SH-SY5Y (cell line): ENCODE measurements around the gene COMMD6.

Source experiments
- GATA2 ChIP-seq: IDR thresholded peaks from 2 replicates; pipeline ENCODE4 v1.6.1; 2011; ENCODE audit warnings: mild to moderate bottlenecking, low read depth, low read length
- GATA3 ChIP-seq: IDR thresholded peaks from 2 replicates; pipeline ENCODE4 v1.6.1; 2011; ENCODE audit warnings: low read depth, mild to moderate bottlenecking, low read length, moderate library complexity

The COMMD6 gene

DNA sequence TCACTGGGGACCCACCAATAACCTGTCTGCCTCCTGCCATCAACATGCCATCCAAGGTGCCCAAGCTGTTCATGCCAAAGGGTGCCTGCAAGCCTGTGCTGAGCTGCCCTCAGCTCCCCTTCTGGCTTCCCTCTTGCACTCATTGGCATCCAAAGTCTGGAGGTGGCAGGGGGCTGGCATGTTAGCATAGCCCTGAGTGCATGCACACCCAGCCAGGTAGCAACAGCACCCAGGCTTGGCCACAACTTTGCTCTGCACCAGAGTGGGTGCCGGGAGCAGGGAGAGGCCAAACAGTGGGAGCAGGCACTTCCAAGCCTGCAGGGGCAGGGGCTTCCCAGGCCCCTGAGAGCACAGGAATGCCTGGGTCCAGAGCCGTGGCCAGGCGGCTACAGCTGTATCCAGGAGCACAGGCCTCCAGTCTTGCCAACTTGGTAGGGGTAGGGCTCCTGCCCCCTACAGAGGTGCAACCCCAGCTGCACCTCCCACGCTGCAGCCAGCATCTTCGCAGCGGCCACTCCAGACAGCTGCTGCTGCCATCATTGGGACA, 29.6 kb downstream of the COMMD6 start:
- TF ChIP-seq GATA2 (no peak), GATA3 (no peak)

DNA sequence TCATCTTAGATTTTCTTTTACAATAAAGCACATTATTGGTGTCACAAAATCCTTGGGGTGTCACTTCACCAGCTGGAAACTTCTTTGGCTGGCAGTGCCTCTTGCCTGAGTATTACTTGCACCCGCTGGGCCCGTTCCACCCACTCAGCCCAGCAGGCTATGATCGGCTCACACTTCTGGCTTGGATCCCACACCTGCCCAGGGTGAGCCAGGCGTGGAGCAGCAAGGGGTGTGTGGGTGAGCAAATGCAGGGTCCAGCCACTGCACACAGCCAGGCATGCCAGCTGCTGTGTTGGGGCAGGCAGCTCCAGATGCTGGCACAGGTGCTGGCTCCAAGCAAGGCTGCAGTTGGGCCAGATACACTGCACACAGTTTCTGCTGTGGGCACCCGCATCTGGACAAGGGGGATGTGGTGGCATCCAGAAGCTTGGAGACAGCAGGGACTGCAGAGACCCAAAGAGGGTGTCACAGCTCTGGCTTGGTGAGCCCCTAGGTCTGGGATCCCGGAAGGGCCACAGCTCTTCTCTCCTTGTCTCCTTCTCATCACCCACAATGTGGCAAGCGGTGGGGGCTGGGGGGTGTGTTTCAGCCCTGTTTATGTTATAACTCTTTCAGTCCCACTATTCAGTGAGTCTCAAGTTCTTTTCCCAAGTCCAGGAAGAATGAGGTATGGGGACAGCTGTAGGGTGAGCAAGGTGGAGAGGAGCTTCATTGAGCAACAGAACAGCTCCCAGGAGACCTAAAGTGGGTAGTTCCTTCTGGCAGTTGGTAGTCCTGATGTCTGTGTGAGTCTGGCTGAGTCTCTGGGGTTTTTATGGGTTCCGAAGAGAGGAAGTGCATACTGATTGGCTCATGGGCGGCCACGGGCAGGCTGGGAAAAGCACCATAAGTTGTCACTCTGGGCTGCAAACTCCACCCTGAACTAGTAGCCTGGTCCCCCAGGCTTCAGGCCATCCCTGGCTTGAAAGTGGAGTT, 30.3 kb downstream of the COMMD6 start:
- TF ChIP-seq GATA2 (no peak), GATA3 (no peak)

DNA sequence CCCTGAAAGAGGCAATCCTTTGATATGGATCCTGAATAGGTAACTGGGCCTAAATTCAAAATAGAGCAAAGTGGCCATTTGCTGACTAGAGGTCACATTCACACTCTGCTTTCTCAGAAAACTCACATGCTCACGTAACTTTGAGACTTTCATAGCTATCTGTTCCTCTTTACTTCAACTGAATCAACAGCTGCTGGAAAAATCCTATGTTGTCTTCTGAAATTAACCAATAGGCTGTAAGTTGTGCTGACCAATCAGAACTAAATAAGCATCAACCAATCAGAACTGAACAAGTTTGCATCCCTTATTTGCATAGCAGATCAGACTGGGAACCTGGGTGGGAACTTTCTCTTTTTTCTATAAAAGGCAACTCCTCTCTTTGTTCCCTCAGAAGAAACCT, 31.6 kb downstream of the COMMD6 start:
- TF ChIP-seq GATA3 (no peak), GATA2 (no peak)

DNA sequence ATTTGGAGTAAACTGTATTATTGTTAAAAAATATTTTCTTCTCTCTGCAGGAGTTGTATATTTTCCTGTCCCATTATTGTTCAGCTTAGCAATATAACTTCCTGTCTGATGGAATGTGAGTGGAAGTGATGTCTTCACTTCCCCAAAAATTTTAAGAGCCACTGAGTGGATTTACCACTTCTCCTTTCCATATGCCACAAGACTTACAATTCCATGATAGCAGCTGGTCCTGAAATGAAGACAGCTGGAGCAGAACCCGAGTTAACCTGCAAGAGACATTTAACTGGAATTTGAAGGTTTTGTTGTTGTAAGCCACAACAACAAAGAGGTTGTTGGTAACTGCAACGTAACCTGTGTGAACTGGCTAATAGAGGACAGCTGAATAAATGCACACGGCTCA, 32.3 kb downstream of the COMMD6 start:
- TF ChIP-seq GATA2 = no peak
- no peak for TF ChIP-seq GATA3

DNA sequence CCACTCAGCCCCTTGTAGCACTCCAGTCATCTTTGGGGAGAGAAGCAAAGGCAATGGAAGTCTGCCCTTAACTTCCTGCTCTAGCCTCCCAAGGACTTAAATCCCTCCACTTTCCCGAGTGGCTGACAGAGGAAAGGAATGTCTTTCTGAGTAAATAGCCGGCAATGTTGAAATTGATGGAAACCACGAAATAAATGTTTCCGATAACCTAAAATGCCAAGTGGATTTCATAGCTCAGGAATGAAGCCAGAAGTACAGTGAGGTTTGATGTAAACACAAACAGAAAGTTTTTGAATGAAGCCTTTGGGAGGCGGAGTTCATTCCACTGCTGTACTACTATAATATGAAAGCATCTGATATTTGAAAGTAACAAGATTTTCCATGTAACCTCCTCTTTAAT, 41.7 kb downstream of the COMMD6 start:
- TF ChIP-seq GATA2 (no peak), GATA3 (no peak)

DNA sequence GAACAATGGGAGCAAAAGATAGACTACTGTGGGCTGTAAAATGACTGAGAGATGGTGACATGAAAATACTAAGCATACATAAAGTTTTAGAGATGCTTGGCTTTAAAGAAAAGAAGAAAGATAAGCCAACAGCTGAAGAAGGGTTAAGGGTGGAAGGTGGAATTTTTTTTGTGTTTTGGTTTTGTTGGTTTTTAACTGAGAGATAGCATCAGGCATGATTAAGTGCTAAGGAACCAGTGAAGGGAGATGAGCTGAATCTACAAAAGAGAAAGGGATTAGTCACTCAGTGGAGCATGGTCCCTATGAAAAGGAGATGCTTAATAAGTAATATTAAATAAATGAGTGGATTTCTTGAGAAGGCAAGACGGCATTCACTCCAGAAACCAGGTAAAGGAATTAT, 43.1 kb downstream of the COMMD6 start:
- TF ChIP-seq GATA2 (no peak), GATA3 (no peak)

DNA sequence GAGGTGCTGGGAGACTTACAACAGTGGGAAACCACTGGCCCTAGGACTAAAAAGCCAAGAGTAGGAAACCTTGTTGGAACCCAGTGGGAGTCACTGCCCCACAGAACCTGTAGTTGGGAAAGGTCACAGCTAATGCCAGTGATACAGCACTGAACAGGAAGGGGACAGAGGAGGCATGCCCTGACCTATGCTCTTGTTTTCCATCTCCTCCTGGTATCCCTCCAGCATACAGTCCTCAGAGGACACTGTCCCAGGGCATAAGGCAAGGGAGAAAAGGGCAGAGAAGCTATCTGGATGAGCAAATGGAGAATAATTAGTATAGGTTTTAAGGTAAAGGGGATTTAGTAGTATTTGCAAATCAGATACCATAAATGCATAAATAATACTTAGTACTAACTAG, 44.5 kb downstream of the COMMD6 start:
- TF ChIP-seq GATA3 = no peak
- TF ChIP-seq GATA2 = no peak

DNA sequence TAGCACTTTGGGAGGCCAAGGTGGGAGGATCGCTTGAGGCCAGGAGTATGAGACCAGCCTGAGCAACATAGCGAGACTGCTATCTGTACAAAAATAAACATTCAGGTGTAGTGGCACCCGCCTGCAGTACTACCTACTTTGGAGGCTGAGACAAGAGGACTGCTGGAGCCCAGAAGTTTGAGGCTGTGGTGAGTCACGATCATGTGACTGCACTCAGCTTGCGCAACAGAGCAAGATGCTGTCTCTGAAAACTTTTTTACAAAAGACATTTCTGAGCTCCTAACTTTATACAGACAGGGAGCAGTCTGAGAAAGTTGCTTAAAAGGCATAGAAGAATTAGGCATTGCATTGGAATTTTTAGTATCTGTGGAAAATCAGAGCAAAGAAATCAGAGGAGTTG, 45.3 kb downstream of the COMMD6 start:
- TF ChIP-seq GATA3 (no peak), GATA2 (no peak)

DNA sequence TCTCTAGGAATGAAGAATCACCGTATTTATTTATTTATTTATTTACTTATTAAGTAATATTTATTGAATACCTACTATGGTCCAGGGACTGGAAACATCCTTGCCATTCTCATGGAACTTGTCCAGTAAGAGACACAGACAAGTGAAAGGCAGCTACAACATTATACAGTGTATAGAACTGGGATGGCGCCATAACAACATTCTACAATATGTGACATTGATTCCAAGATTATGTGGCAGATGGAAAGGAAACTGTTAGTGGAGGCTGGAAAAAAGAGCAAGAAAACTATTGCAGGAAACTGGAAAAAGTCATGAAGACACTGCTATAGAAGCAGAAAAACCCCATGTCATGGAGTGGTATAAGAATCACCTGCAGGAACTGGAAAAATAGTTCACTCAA, 46.3 kb downstream of the COMMD6 start:
- no peak for TF ChIP-seq GATA3
- TF ChIP-seq GATA2 = no peak

DNA sequence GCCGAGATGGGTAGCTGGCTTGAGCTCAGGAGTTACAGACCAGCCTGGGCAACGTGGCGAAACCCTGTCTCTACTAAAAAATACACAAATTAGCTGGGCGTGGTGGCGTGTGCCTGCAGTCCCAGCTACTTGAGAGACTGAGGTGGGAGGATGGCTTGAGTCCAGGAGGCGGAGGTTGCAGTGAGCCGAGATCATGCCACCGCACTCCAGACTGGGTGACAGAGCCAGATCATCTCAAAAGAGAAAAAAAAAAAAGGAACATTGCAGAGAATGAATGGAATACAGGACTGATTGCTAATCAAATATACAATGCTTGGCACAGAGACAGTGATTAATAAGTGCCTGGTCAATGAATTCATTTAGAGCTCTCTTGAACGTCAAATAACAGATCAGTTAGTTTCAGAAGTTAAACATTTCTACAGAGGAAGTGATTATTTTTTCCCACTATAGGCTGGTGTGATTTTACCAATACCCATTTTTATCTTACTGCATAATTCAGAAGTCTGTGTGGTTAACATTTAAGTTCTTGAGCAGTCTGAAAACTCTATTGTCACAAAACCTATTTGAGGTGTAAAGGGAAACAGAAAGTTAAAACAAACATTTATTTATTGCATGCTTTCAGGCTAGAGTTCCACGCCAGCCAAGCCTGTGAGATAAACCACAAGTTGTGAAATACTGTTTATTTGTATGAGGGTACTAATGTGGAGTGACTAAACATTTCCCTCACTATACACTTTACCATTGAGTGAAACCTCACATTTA, 48.0 kb downstream of the COMMD6 start:
- no peak for TF ChIP-seq GATA3
- no peak for TF ChIP-seq GATA2

DNA sequence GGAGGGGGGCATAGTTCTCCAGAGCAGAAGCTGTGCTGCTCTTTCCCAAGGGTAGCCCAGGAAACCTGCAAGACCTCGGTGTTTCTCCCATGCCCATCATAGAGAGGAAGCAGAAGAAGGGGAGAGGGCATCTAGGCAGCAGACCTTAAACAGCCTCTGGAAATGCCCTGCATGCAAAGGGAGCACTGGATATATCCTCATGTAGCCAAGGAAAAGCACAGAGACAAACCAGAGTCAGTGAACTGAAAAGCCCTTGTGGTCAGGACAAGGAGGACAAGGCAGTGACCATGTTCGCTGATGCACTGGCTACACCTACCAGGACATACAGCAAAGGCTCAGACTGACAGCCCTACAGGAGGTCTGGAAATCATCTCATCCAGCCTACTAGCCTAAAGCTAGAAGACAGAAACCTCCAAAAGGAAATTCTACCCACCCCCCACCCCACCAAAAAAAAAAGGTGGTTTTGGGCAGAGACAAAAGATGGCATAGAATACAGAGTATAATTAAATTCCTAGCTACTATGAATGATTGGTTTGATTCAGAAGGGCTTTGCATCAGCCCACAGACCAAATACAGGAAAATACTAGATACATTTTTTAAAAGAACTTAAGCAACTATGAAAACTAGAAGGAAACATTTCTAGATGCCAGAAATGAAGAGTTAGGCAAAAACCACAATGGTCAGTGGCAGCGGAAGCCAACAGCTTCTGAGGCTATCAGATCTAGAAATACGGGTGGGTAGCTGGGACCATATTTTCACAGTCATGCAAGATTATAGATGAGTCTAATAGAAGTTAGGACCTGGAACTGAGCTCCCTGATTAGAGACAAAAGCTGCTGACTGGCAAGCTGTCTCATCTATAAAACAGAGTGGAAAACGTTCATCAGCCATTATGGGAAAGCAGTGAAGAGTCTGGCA, 51.2 kb downstream of the COMMD6 start:
- TF ChIP-seq GATA3 (no peak), GATA2 (no peak)

DNA sequence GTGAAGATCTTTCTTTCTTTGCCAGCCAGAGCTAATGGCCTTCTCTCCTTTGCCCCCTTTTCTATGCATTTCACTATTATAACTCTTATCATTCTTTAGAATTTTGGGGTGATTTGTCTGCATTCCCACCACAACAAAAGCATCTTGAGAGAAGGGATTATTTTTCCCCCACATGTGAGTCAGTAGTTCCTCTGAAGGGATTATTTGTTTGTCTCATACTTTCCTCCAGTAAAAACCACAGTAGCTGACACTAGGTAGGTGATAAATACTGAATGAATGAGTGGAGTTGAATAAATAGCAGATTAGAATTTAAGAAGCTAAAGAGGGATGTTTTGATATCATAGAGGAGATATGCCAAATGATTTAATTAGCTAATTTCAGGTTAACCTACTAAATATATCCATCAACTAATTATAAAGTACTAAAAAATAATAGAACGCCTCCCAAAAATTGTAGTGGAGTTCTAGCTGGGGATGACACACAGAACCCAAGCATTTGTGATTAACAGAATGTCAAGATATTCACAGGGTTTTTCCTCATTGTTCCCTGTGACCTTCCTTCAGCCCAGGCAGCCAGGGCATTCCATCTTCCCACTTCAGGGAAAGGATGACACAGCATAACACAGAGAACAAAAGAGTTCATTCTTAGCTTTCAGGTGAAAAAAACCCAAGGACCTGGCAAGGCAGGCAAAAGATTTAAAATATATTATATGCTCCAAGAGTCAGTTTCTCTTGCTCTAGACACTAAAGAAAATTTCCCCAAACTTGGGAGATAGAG, 52.2 kb downstream of the COMMD6 start:
- TF ChIP-seq GATA3 (no peak), GATA2 (no peak)

DNA sequence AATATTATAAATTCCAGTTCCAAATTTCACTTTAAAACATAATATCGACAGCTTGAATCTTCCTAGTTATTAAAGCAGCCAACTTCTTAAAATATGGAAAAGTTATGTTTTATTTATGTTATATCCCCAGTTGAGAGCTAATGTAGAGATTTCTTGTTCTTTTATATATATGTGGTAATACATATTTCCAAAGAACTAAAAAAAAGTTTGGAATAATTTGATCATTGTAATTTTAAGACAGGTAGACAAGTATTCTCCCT, 54.9 kb downstream of the COMMD6 start:
- TF ChIP-seq GATA3 (no peak), GATA2 (no peak)
